Thoracic aorta (tissue), 2 donors: Measurements from ENCODE around the gene GABBR1. TPM values are rescaled to one million over a fixed set of nuclear protein-coding genes. Genes with fewer than 3 reads are reported as not detected.

Experiments
- ATAC-seq: fragments of 150-250 bp; one replicate; pipeline ENCODE4 v1.8.0; 2017; ENCODE audit warnings: low read depth; ENCODE audit not compliant: insufficient number of reproducible peaks, low FRiP score
- DNase-seq: peaks from one replicate; pipeline ENCODE4 v3.0.0-alpha.2; 2020; ENCODE audit warnings: low spot score
- H3K27ac ChIP-seq, 2 donors: fragments of 200-600 bp; sonication (generic); 1 replicate in 1 of 2; 2 replicates in 1 of 2; pipeline ENCODE4 v1.5.1; 2016; ENCODE audit warnings: mild to moderate bottlenecking in 2 of 2, moderate library complexity in 2 of 2
- H3K27me3 ChIP-seq: fragments of 200-600 bp; sonication (generic); replicated peaks from 2 replicates; pipeline ENCODE4 v1.6.0; 2016; ENCODE audit warnings: mild to moderate bottlenecking; ENCODE audit not compliant: insufficient read depth
- H3K36me3 ChIP-seq: fragments of 200-600 bp; sonication (generic); one replicate; pipeline ENCODE4 v1.5.1; 2016
- H3K4me1 ChIP-seq, 2 donors: fragments of 200-600 bp; sonication (generic); 1 replicate in 1 of 2; 2 replicates in 1 of 2; pipeline versions ENCODE4 v1.5.1 to v1.6.0; 2016; ENCODE audit warnings: low read depth in 2 of 2, mild to moderate bottlenecking in 1 of 2; ENCODE audit not compliant: control insufficient read depth in 1 of 2
- H3K4me3 ChIP-seq: fragments of 200-600 bp; sonication (generic); 2 replicates; pipeline ENCODE4 v1.5.1; 2016; ENCODE audit warnings: mild to moderate bottlenecking
- H3K9me3 ChIP-seq: fragments of 200-600 bp; sonication (generic); 2 replicates; pipeline ENCODE4 v1.5.1; 2016
- CTCF ChIP-seq: fragments of 200-600 bp; sonication (generic); IDR thresholded peaks from one replicate; pipeline ENCODE4 v1.5.1; 2019; ENCODE audit warnings: antibody characterized with exemption
- total RNA-seq, 2 donors: library from RNA; depleted of rRNA; stranded (reverse); fragments of >200 nt; gene quantifications; one replicate each; pipeline versions ENCODE4 v1.1.0 to v1.2.3, GENCODE V29; 2016

GABBR1 gene
- total RNA-seq, 2 donors from 2014 or later: 63.2 to 112 TPM

- TF ChIP-seq CTCF: no peak
- H3K4me3 ChIP-seq: no peak overlapping the region
- no peak overlapping the region for H3K27ac ChIP-seq
- no peaks in the 10 kb centered on the region for H3K9me3 ChIP-seq
- DNase-seq (no peak), ATAC-seq (no peak)
- no peaks in the 10 kb centered on the region for H3K4me1 ChIP-seq
- no peaks in the 10 kb centered on the region for H3K27me3 ChIP-seq
- no peaks in the 10 kb centered on the region for H3K36me3 ChIP-seq
Measured at GRCh38 chr6:29510746-29511300, 122.2 kb downstream of the GABBR1 start.

GRCh38 chr6:29510202-29510601 lies 122.8 kb downstream of the GABBR1 start:
- no peak for TF ChIP-seq CTCF
- Histone ChIP-seq H3K27ac (no peak overlapping the region), H3K4me3 (no peak overlapping the region), H3K9me3 (no peaks in the 10 kb centered on the region), H3K27me3 (no peaks in the 10 kb centered on the region), H3K36me3 (no peaks in the 10 kb centered on the region), H3K4me1 (no peaks in the 10 kb centered on the region)
- DNase-seq: no peak
- no peak for ATAC-seq

Other genes starting within 250 kb of the GABBR1 start
- gene OR12D2, start 237.6 kb downstream of the GABBR1 start, total RNA-seq: not detected
- not detected for gene OR12D1, start 218.3 kb downstream of the GABBR1 start, total RNA-seq
- not detected for gene OR10C1, start 193.9 kb downstream of the GABBR1 start, total RNA-seq
- not detected for gene OR11A1, start 176.1 kb downstream of the GABBR1 start, total RNA-seq
- gene OR2H1, start 176.0 kb downstream of the GABBR1 start, total RNA-seq: not detected
- gene MAS1L, start 145.2 kb downstream of the GABBR1 start, total RNA-seq: not detected
- not detected for gene UBD, start 73.5 kb downstream of the GABBR1 start, total RNA-seq
- not detected for gene OR2H2, start 48.1 kb downstream of the GABBR1 start, total RNA-seq
- not detected for gene MOG, start 23.9 kb upstream of the GABBR1 start, total RNA-seq
- gene ZFP57, start 48.0 kb upstream of the GABBR1 start, total RNA-seq: 1 to 10 TPM in 1 of 2 donors, not detected in 1; 3.2 TPM
- 100 to 1,000 TPM in 1 of 2 donors, 10 to 100 TPM in 1; 94.2 to 117 TPM for gene HLA-F, start 90.3 kb upstream of the GABBR1 start, total RNA-seq
- under 1 TPM in 1 of 2 donors, not detected in 1; 0.85 TPM for gene HLA-G, start 194.6 kb upstream of the GABBR1 start, total RNA-seq